Activated CD4-positive, alpha-beta T cell treated with anti-CD3 and anti-CD28 coated beads for 48 hours (primary cell): ENCODE data around the gene MAEL.

Experiments
- DNase-seq: peaks from one replicate; pipeline ENCODE4 v3.0.0-alpha.2; 2020

Gene MAEL

GRCh38 chr1:167057241-167057688 is 68.2 kb downstream of the MAEL start:
- peak; percentile 56 for DNase-seq

- peak; percentile 86 for DNase-seq
These were observed 70.1 kb downstream of the MAEL start for GRCh38 chr1:167059045-167059808.

- no peak for DNase-seq
These were observed 70.7 kb downstream of the MAEL start for GRCh38 chr1:167059809-167060107.

- no peak for DNase-seq
These were observed 71.3 kb downstream of the MAEL start for GRCh38 chr1:167060141-167061072.

GRCh38 chr1:167061073-167061464 is 72.0 kb downstream of the MAEL start:
- no peak for DNase-seq

- no peak for DNase-seq
These were observed 75.5 kb downstream of the MAEL start for GRCh38 chr1:167064621-167065020.

GRCh38 chr1:167065471-167065870 is 76.4 kb downstream of the MAEL start:
- DNase-seq: no peak

GRCh38 chr1:167066333-167067122 is 77.4 kb downstream of the MAEL start:
- peak; percentile 89 for DNase-seq

- DNase-seq: no peak
These were observed 78.8 kb downstream of the MAEL start for GRCh38 chr1:167067904-167068303.

- DNase-seq: no peak
These were observed 79.7 kb downstream of the MAEL start for GRCh38 chr1:167068761-167069160.

- DNase-seq: no peak
These were observed 82.2 kb downstream of the MAEL start for GRCh38 chr1:167071286-167071685.
